ENCODE data around the gene BRD7. TPM values are rescaled to one million over a fixed set of nuclear protein-coding genes. Genes with fewer than 3 reads are reported as not detected.

Gene BRD7
- total and polyA plus RNA-seq, 4 donors: 13.3 to 34.3 (median 14.1) TPM

DNA sequence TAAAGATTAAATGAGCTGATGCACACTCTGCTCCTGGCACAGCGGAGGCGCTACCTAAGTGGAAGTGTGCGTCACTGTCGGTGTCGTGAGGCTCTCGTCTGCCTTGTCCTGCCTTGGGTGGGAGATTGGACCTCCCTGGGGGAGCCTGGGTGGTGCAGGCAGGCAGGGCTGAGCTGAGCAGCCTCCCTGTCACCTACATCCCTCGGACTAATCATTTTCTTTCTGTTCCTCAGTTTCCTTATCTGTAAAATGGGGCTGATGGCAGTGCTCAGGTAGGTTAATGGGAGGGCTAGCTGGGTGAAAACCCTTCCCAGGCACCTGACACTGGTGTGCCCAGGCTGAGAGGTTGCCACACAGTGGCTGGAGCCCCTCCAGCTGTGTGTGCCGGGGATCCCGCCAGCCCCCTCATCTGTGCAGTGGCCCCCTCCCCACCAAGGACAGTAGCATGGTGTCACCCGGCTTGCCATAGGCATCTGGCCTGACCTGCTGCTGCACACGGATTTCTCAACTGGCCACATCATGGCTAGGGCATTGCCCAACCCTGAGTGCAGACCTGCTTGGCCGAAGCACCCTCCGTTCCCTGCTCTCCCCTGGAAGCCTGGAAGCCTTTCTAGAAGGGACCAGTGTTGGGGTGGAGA lies 98.2 kb downstream of the BRD7 start (continued):
- TF ChIP-seq, protein P1, sequence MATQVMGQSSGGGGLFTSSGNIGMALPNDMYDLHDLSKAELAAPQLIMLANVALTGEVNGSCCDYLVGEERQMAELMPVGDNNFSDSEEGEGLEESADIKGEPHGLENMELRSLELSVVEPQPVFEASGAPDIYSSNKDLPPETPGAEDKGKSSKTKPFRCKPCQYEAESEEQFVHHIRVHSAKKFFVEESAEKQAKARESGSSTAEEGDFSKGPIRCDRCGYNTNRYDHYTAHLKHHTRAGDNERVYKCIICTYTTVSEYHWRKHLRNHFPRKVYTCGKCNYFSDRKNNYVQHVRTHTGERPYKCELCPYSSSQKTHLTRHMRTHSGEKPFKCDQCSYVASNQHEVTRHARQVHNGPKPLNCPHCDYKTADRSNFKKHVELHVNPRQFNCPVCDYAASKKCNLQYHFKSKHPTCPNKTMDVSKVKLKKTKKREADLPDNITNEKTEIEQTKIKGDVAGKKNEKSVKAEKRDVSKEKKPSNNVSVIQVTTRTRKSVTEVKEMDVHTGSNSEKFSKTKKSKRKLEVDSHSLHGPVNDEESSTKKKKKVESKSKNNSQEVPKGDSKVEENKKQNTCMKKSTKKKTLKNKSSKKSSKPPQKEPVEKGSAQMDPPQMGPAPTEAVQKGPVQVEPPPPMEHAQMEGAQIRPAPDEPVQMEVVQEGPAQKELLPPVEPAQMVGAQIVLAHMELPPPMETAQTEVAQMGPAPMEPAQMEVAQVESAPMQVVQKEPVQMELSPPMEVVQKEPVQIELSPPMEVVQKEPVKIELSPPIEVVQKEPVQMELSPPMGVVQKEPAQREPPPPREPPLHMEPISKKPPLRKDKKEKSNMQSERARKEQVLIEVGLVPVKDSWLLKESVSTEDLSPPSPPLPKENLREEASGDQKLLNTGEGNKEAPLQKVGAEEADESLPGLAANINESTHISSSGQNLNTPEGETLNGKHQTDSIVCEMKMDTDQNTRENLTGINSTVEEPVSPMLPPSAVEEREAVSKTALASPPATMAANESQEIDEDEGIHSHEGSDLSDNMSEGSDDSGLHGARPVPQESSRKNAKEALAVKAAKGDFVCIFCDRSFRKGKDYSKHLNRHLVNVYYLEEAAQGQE (IDR thresholded peaks at IDR 0.05): no peak

DNA sequence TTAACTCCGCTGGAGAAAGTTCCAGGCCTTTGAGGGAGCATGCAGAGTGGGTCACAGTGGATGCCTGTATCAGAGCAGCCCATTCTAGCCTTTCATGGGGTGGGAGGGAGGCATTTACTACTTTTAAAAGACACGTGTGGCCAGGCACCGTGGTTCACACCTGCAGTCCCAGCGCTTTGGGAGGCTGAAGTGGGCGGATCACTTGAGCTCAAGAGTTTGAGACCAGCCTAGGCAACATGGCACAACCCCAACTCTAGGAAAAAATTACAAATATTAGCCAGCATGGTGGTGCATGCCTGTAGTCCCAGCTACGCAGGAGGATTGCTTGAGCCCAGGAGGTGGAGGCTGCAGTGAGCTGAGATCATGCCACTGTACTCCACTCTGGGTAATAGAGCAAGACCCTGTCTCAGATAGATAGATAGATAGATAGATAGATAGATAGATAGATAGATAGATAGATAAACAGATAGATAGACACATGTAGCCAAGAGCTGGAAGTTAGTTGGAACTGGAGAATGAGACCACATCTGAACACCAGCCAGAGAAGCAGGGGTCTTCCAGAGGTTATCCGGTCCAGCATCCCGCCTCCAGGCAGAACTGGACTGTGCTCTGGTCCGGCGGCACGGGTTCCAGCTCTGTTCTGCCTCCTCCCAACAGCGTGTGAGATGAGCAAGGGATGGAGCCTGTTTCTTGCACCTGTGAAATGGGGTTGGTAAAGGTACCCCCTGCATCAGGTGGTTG lies 98.8 kb downstream of the BRD7 start:
- H3K4me1 ChIP-seq (ENCODE audit: control insufficient read depth in 4 of 4, insufficient read depth in 4 of 4, low read length in 3 of 4): peaks cover 0 to 4% (median 2%) of the 10 kb centered on the region in 4 donors
- no peak overlapping the region for H3K4me3 ChIP-seq (ENCODE audit: low read depth in 1 of 3, low read length in 3 of 3)
- H3K9ac ChIP-seq (ENCODE audit: low read depth in 1 of 2, low read length in 2 of 2): no peak overlapping the region
- no peaks in the 10 kb centered on the region for H3K36me3 ChIP-seq (ENCODE audit: control insufficient read depth in 4 of 4, insufficient read depth in 3 of 4, low read depth in 1 of 4, low read length in 3 of 4)
- H3K9me3 ChIP-seq (ENCODE audit: control insufficient read depth in 4 of 4, low read length in 3 of 4): no peaks in the 10 kb centered on the region
- no peaks in the 10 kb centered on the region for H3K27me3 ChIP-seq (ENCODE audit: control insufficient read depth in 4 of 4, insufficient read depth in 4 of 4, low read length in 3 of 4)
- WGBS: 90% methylated on average over 12 of the region's 12 CpGs
- no peak overlapping the region for H3K27ac ChIP-seq (ENCODE audit: low read depth in 1 of 2, low read length in 2 of 2)
- TF ChIP-seq JUND (IDR thresholded peaks at IDR 0.05) (no peak), YY1 (IDR thresholded peaks at IDR 0.05) (no peak), EGR1 (IDR thresholded peaks at IDR 0.05; ENCODE audit: low read depth in 2 of 2) (no peak), HNF4G (IDR thresholded peaks at IDR 0.05) (no peak), NR2F2 (IDR thresholded peaks at IDR 0.05) (no peak), RXRA (IDR thresholded peaks at IDR 0.05) (no peak), FOXA1 (IDR thresholded peaks at IDR 0.05) (no peak), RAD21 (IDR thresholded peaks at IDR 0.05) (no peak), GABPA (IDR thresholded peaks at IDR 0.05 in 1 of 2, conservative IDR thresholded peaks at IDR 0.05 in 1 of 2) (no peak), SP1 (IDR thresholded peaks at IDR 0.05) (no peak), TAF1 (conservative IDR thresholded peaks at IDR 0.05) (no peak), FOXA2 (IDR thresholded peaks at IDR 0.05) (no peak), MAX (IDR thresholded peaks at IDR 0.05) (no peak), HNF4A (conservative IDR thresholded peaks at IDR 0.05) (no peak)
- TF ChIP-seq, protein P2, sequence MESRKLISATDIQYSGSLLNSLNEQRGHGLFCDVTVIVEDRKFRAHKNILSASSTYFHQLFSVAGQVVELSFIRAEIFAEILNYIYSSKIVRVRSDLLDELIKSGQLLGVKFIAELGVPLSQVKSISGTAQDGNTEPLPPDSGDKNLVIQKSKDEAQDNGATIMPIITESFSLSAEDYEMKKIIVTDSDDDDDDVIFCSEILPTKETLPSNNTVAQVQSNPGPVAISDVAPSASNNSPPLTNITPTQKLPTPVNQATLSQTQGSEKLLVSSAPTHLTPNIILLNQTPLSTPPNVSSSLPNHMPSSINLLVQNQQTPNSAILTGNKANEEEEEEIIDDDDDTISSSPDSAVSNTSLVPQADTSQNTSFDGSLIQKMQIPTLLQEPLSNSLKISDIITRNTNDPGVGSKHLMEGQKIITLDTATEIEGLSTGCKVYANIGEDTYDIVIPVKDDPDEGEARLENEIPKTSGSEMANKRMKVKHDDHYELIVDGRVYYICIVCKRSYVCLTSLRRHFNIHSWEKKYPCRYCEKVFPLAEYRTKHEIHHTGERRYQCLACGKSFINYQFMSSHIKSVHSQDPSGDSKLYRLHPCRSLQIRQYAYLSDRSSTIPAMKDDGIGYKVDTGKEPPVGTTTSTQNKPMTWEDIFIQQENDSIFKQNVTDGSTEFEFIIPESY (IDR thresholded peaks at IDR 0.05): no peak
- TF ChIP-seq, protein P3, sequence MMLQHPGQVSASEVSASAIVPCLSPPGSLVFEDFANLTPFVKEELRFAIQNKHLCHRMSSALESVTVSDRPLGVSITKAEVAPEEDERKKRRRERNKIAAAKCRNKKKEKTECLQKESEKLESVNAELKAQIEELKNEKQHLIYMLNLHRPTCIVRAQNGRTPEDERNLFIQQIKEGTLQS (IDR thresholded peaks at IDR 0.05): no peak
- TF ChIP-seq, protein P1 (IDR thresholded peaks at IDR 0.05): no peak
- no peak for DNase-seq (ENCODE audit: low spot score)

Measured in liver (tissue), 9 donors.